HCT116 (cell line): ENCODE measurements around the gene DOCK3. TPM values are rescaled to one million over a fixed set of nuclear protein-coding genes. Genes with fewer than 3 reads are reported as not detected.

Experiments used
- ATAC-seq: fragments of 200-7000 bp; cut with Tn5 transposase; 2 replicates; pipeline ENCODE4 v1.9.1; 2020; ENCODE audit warnings: mild to moderate bottlenecking, moderate library complexity
- BruUV-seq: library from RNA; stranded (reverse); fragments of 400-500 nt; replicated peaks from 2 replicates; lab custom pipeline; 2021; lab: Mats Ljungman, UMichigan
- CTCF ChIA-PET: fragments of 300-600 bp; sonication (Branson Sonifier 250); formaldehyde crosslinking; loops from one replicate; lab custom pipeline; 2021; ENCODE audit warnings: antibody characterized with exemption; lab: Charles Lee
- POLR2A ChIA-PET: fragments of 300-600, 350-600 bp; sonication (Branson Sonifier 250); formaldehyde crosslinking; loops from one replicate; lab custom pipeline; 2021; ENCODE audit warnings: antibody characterized with exemption; lab: Charles Lee
- RAD21 ChIA-PET, 2 experiments: fragments of 300-600 bp; sonication (Branson Sonifier 250); formaldehyde crosslinking; loops; one replicate each; lab custom pipeline; 2023; ENCODE audit warnings: low total read pairs in 2 of 2; ENCODE audit not compliant: uncharacterized antibody in 2 of 2, unreplicated experiment in 2 of 2, low non-redundant PET in 1 of 2; lab: Charles Lee
- DNase-seq: peaks from one replicate; pipeline ENCODE4 v3.0.0-alpha.2; 2010; ENCODE audit warnings: low read depth, low spot score
- H2AFZ ChIP-seq: fragments of 200-600 bp; shearing (Covaris generic), sonication (generic); 2 replicates; pipeline ENCODE4 v1.6.1; 2017; ENCODE audit warnings: low read depth, mixed run types, mixed read lengths, antibody characterized with exemption, low read length; ENCODE audit not compliant: poor library complexity, severe bottlenecking
- H3K27ac ChIP-seq: 2 replicates; pipeline ENCODE4 v1.5.1; 2012; ENCODE audit warnings: low read depth, low read length
- H3K27me3 ChIP-seq: fragments of 200-600 bp; sonication (generic); 2 replicates; pipeline ENCODE4 v1.6.1; 2016; ENCODE audit warnings: mixed run types, low read length, mixed read lengths; ENCODE audit not compliant: insufficient read depth
- H3K36me3 ChIP-seq, 2 experiments: fragments of 200-500 bp in 1 of 2; fragments of 200-600 bp in 1 of 2; sonication (Bioruptor generic) in 1 of 2; sonication (generic) in 1 of 2; 2 replicates each; pipeline versions ENCODE4 v1.5.1 to v1.6.1; 2014 to 2016; ENCODE audit warnings: low read length in 2 of 2, inconsistent platforms in 1 of 2, mixed read lengths in 1 of 2, mixed run types in 1 of 2; ENCODE audit not compliant: insufficient read depth in 2 of 2, control insufficient read depth in 1 of 2
- H3K4me1 ChIP-seq, 2 experiments: fragments of 200-600 bp in 1 of 2; sonication (generic) in 1 of 2; 2 replicates each; pipeline versions ENCODE4 v1.5.1 to v1.6.1; 2012 to 2017; ENCODE audit warnings: low read length in 2 of 2, inconsistent platforms in 1 of 2, mild to moderate bottlenecking in 1 of 2, mixed read lengths in 1 of 2, mixed run types in 1 of 2, moderate library complexity in 1 of 2; ENCODE audit not compliant: insufficient read depth in 2 of 2, control insufficient read depth in 1 of 2
- H3K4me2 ChIP-seq: fragments of 200-600 bp; sonication (generic); 2 replicates; pipeline ENCODE4 v1.6.1; 2017; ENCODE audit warnings: mixed run types, low read length, mixed read lengths
- H3K4me3 ChIP-seq, 2 experiments: fragments of 200-600 bp in 1 of 2; sonication (generic) in 1 of 2; replicated peaks in 1 of 2; 2 replicates each; pipeline ENCODE4 v1.5.1; 2011 to 2016; ENCODE audit warnings: low read length in 2 of 2, control low read depth in 1 of 2, low read depth in 1 of 2, mild to moderate bottlenecking in 1 of 2, mixed read lengths in 1 of 2, mixed run types in 1 of 2
- H3K79me2 ChIP-seq: fragments of 200-600 bp; sonication (generic); 2 replicates; pipeline ENCODE4 v1.6.1; 2017; ENCODE audit warnings: mild to moderate bottlenecking, mixed run types, low read length, moderate library complexity, mixed read lengths; ENCODE audit not compliant: insufficient read depth
- H3K9ac ChIP-seq: fragments of 200-600 bp; sonication (generic); 2 replicates; pipeline ENCODE4 v1.6.1; 2016; ENCODE audit warnings: low read length, mixed read lengths
- H3K9me2 ChIP-seq: fragments of 200-600 bp; sonication (generic), shearing (Covaris generic); 2 replicates; pipeline ENCODE4 v1.6.1; 2017; ENCODE audit warnings: mixed run types, mild to moderate bottlenecking, moderate library complexity; ENCODE audit not compliant: insufficient read depth
- H3K9me3 ChIP-seq, 2 experiments: fragments of 200-500 bp in 1 of 2; fragments of 200-600 bp in 1 of 2; sonication (Bioruptor generic) in 1 of 2; sonication (generic) in 1 of 2; 2 replicates each; pipeline ENCODE4 v1.6.1; 2014 to 2017; ENCODE audit warnings: low read length in 2 of 2, mixed read lengths in 2 of 2, inconsistent platforms in 1 of 2, low read depth in 1 of 2, mild to moderate bottlenecking in 1 of 2, mixed run types in 1 of 2, moderate library complexity in 1 of 2; ENCODE audit not compliant: control insufficient read depth in 1 of 2, insufficient read depth in 1 of 2
- H4K20me1 ChIP-seq: fragments of 200-600 bp; sonication (generic), shearing (Covaris generic); 2 replicates; pipeline ENCODE4 v1.6.1; 2017; ENCODE audit warnings: mixed run types, mild to moderate bottlenecking, moderate library complexity; ENCODE audit not compliant: insufficient read depth
- ELF1 ChIP-seq: IDR thresholded peaks from 2 replicates; pipeline ENCODE4 v1.6.1; 2012; ENCODE audit warnings: low read depth, borderline replicate concordance
- EZH2 ChIP-seq: fragments of 200-600 bp; sonication (generic); IDR thresholded peaks from 2 replicates; pipeline ENCODE4 v1.6.1; 2017; ENCODE audit warnings: antibody characterized with exemption, mixed run types
- MAX ChIP-seq: IDR thresholded peaks from 2 replicates; pipeline ENCODE4 v1.6.1; 2012
- POLR2AphosphoS5 ChIP-seq: IDR thresholded peaks from 2 replicates; pipeline ENCODE4 v1.6.1; 2011; ENCODE audit warnings: mild to moderate bottlenecking, low read depth, low read length, moderate library complexity
- SIN3A ChIP-seq: IDR thresholded peaks from 2 replicates; pipeline ENCODE4 v1.6.1; 2012; ENCODE audit warnings: low read depth
- TCF7L2 ChIP-seq: IDR thresholded peaks from 2 replicates; pipeline ENCODE4 v1.7.0; 2011; ENCODE audit warnings: borderline replicate concordance, inconsistent platforms; ENCODE audit not compliant: insufficient read depth, insufficient read length; ENCODE audit errors: extremely low read depth
- intact Hi-C: fragments of 100-400 bp; cut with micrococcal nuclease; formaldehyde crosslinking; loops from 2 replicates; pipeline ENCODE4 v1.10.0; 2022
- total RNA-seq: library from RNA; stranded (reverse); gene quantifications from one replicate; pipeline ENCODE4 v1.2.1, GENCODE V29; 2021; ENCODE audit not compliant: unreplicated experiment

The DOCK3 gene
- total RNA-seq, 1 experiment from 2014 or later = 4.2 TPM

GRCh38 chr3:51392355-51393133, 717.8 kb downstream of the DOCK3 start:
- H3K9me3 ChIP-seq = peaks cover 0 to 14% of the 10 kb centered on the region in 2 experiments; a peak in 1 of 4 replicates
- no peak overlapping the region for H3K9ac ChIP-seq
- DNase-seq (no peak), ATAC-seq (no peak)
- H3K4me3 ChIP-seq = peak overlapping the region in 1 of 2 experiments; percentile 59; a peak in 2 of 4 replicates
- H3K4me1 ChIP-seq = peaks cover 17 to 32% of the 10 kb centered on the region in 2 experiments; a peak in 3 of 4 replicates
- BruUV-seq = no TSS peak
- no peak for TF ChIP-seq EZH2
- no peak for TF ChIP-seq SIN3A
- no peak for TF ChIP-seq ELF1
- peak; percentile 8; the same call in 1 of the 2 replicates for TF ChIP-seq POLR2AphosphoS5
- TF ChIP-seq TCF7L2 = no peak
- TF ChIP-seq MAX = no peak
- ChIA-PET POLR2A (no interaction called here), RAD21 (no interaction called here), CTCF (no interaction called here)
- peak overlapping the region; percentile 82 for H3K4me2 ChIP-seq
- H3K27ac ChIP-seq = peak overlapping the region; percentile 77; the same call in 1 of the 2 replicates
- peaks cover 42% of the 10 kb centered on the region for H3K79me2 ChIP-seq
- H4K20me1 ChIP-seq = no peaks in the 10 kb centered on the region
- H3K27me3 ChIP-seq = no peaks in the 10 kb centered on the region
- intact Hi-C loops = loop anchor here (5.0 kb wide), 1 partner anchor 280 kb away; the partner anchor contains the start of gene TEX264
- no peak overlapping the region for H2AFZ ChIP-seq
- H3K36me3 ChIP-seq = peaks cover 19 to 76% of the 10 kb centered on the region in 2 experiments
- no peaks in the 10 kb centered on the region for H3K9me2 ChIP-seq

GRCh38 chr3:51393134-51393495, 718.4 kb downstream of the DOCK3 start:
- no peak for ATAC-seq
- POLR2A ChIA-PET = no interaction called here
- BruUV-seq = TSS peak; percentile 32

More at GRCh38 chr3:51393134-51393495, 718.4 kb downstream of the DOCK3 start:
- Histone ChIP-seq H3K4me2 (no peak overlapping the region), H3K4me1 (peaks cover 15 to 27% of the 10 kb centered on the region in 2 experiments; a peak in 3 of 4 replicates), H3K36me3 (peaks cover 25 to 70% of the 10 kb centered on the region in 2 experiments), H3K4me3 (no peak overlapping the region), H4K20me1 (no peaks in the 10 kb centered on the region), H3K27ac (no peak overlapping the region), H3K9ac (no peak overlapping the region), H3K9me3 (peaks cover 0 to 14% of the 10 kb centered on the region in 2 experiments; a peak in 1 of 4 replicates), H3K9me2 (no peaks in the 10 kb centered on the region), H2AFZ (no peak overlapping the region), H3K79me2 (peaks cover 39% of the 10 kb centered on the region), H3K27me3 (no peaks in the 10 kb centered on the region)
- TF ChIP-seq POLR2AphosphoS5 (no peak), EZH2 (no peak)
- ChIA-PET RAD21 (no interaction called here), CTCF (no interaction called here)
- no peak for DNase-seq
- intact Hi-C loops = loop anchor here (5.0 kb wide), 1 partner anchor 279 kb away; the partner anchor contains the start of gene TEX264
